Activated CD8-positive, alpha-beta T cell treated with anti-CD3 and anti-CD28 coated beads for 36 hours (primary cell): Measurements from ENCODE around the gene EVC. TPM values are rescaled to one million over a fixed set of nuclear protein-coding genes. Genes with fewer than 3 reads are reported as not detected.

ENCODE experiments used
- ATAC-seq: fragments of 200-7000 bp; cut with Tn5 transposase; one replicate; pipeline ENCODE4 v1.10.0; 2021; ENCODE audit warnings: mild to moderate bottlenecking, moderate library complexity
- CTCF ChIA-PET: fragments of 350-600 bp; sonication (Branson Sonifier 250); formaldehyde crosslinking; loops from one replicate; lab custom pipeline; 2021; ENCODE audit warnings: antibody characterized with exemption; lab: Charles Lee
- POLR2A ChIA-PET: fragments of 350-600 bp; sonication (Branson Sonifier 250); formaldehyde crosslinking; loops from one replicate; lab custom pipeline; 2021; ENCODE audit warnings: antibody characterized with exemption; lab: Charles Lee
- DNase-seq: peaks from one replicate; pipeline ENCODE4 v3.0.0-alpha.2; 2020
- H3K27ac Mint-ChIP-seq: one replicate; pipeline ENCODE4 v1.8.0; 2021; ENCODE audit warnings: mild to moderate bottlenecking, mixed read lengths
- H3K27me3 Mint-ChIP-seq: one replicate; pipeline ENCODE4 v1.8.0; 2021; ENCODE audit warnings: mixed read lengths
- H3K36me3 Mint-ChIP-seq: one replicate; pipeline ENCODE4 v1.8.0; 2021; ENCODE audit warnings: low read depth, mixed read lengths
- H3K4me1 Mint-ChIP-seq: one replicate; pipeline ENCODE4 v1.8.0; 2021; ENCODE audit warnings: low read depth, mixed read lengths
- H3K4me3 Mint-ChIP-seq: one replicate; pipeline ENCODE4 v1.8.0; 2021; ENCODE audit warnings: mild to moderate bottlenecking, moderate library complexity, mixed read lengths
- H3K9me3 Mint-ChIP-seq: one replicate; pipeline ENCODE4 v1.8.0; 2021; ENCODE audit warnings: mixed read lengths
- CTCF ChIP-seq: fragments of 200-600 bp; IDR thresholded peaks from one replicate; pipeline ENCODE4 v1.8.0; 2022; ENCODE audit warnings: antibody characterized with exemption, mild to moderate bottlenecking
- intact Hi-C: fragments of 100-400 bp; cut with micrococcal nuclease; formaldehyde crosslinking; loops from one replicate; pipeline ENCODE4 v1.10.0; 2022
- total RNA-seq, 2 experiments: library from RNA; stranded (reverse); gene quantifications; one replicate each; pipeline ENCODE4 v1.2.3, GENCODE V29; 2021

Gene EVC
- total RNA-seq, 2 experiments from 2014 or later = 2.0 to 2.5 TPM

DNA sequence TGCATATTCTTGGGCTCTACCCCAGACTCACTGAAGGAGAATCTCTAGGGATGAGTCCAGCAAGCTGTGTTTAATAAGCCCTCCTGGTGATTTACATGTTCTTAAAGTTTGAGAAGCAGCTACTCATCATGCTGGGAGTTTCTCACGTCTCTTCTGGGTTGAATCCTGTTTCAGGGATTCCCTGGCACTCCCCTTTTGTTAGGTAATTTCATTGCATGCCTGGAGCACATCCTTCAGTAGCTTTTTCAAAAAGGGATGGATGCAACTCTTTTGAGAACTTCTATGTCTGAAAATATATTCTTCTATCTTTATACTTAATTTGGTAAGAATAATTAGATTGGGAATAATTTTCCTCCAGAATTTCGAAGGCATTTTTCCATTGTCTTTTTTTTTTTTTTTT lies 4.4 kb downstream of the EVC start:
- Mint-ChIP-seq H3K27me3 (peaks cover 18% of the 10 kb centered on the region), H3K27ac (no peak overlapping the region), H3K4me3 (no peak overlapping the region), H3K9me3 (peaks cover 16% of the 10 kb centered on the region), H3K36me3 (no peaks in the 10 kb centered on the region), H3K4me1 (peaks cover 12% of the 10 kb centered on the region)
- no peak for TF ChIP-seq CTCF
- intact Hi-C loops = no loop called here
- CTCF ChIA-PET = no interaction called here
- no peak for DNase-seq
- ATAC-seq = no peak
- POLR2A ChIA-PET = interaction anchor here (0.7 kb wide), 1 partner anchor 1245 kb away, joined by 4 read pairs; no protein-coding TSS in a partner anchor

DNA sequence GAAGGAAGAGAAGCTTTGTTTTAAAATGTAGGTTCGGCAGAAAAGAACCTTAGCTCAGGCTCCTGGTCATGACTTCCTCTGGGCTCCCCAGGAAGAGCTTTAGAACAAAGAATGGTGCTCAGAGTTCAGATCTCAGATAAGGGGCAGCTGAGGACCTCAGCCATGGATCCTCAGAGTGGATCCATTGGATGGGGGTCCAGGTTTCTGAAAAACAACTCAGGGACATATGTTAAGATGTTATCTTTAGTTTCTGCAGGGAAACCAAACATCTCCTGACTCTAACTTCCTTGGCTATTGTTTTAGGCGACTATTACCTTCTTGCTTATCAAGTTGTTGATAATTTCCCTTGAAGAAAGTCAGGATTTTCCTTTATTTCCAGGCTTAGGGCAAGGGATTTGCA lies 5.4 kb downstream of the EVC start:
- ChIA-PET CTCF (no interaction called here), POLR2A (no interaction called here)
- Mint-ChIP-seq H3K4me1 (peaks cover 8% of the 10 kb centered on the region), H3K27ac (no peak overlapping the region), H3K9me3 (peaks cover 16% of the 10 kb centered on the region), H3K27me3 (peaks cover 13% of the 10 kb centered on the region), H3K36me3 (no peaks in the 10 kb centered on the region), H3K4me3 (no peak overlapping the region)
- DNase-seq = no peak
- no peak for TF ChIP-seq CTCF
- no peak for ATAC-seq
- intact Hi-C loops = no loop called here

- no peak overlapping the region for H3K4me3 Mint-ChIP-seq
- intact Hi-C loops = no loop called here
- ChIA-PET POLR2A (no interaction called here), CTCF (no interaction called here)
- peaks cover 16% of the 10 kb centered on the region for H3K9me3 Mint-ChIP-seq
- H3K4me1 Mint-ChIP-seq = peaks cover 2% of the 10 kb centered on the region
- no peak for ATAC-seq
- no peaks in the 10 kb centered on the region for H3K36me3 Mint-ChIP-seq
- no peak for DNase-seq
- peaks cover 4% of the 10 kb centered on the region for H3K27me3 Mint-ChIP-seq
- TF ChIP-seq CTCF = no peak
- no peak overlapping the region for H3K27ac Mint-ChIP-seq
Measured at GRCh38 chr4:5717449-5718158, 6.6 kb downstream of the EVC start.

DNA sequence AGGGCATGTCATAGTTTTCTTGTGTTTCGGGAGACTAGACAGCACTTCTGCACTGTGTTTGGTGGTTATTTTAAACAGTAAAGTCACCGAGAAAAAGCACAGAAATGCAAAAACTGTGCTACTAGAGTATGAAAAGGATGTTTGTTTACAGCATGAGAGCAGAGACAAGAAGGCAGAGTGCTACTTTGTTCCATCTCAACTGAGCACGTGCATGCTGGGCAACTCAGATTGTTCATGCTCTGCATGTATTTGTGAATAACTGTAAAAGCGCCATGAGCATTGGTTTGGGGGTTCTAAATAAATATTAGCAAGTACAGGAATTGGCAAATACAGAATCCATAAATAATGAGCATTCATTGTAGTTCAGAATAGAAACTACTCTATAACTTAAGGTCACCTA lies 7.4 kb downstream of the EVC start:
- no peak overlapping the region for H3K27ac Mint-ChIP-seq
- TF ChIP-seq CTCF = no peak
- ChIA-PET CTCF (no interaction called here), POLR2A (no interaction called here)
- intact Hi-C loops = no loop called here
- H3K36me3 Mint-ChIP-seq = no peaks in the 10 kb centered on the region
- H3K4me3 Mint-ChIP-seq = no peak overlapping the region
- peaks cover 16% of the 10 kb centered on the region for H3K9me3 Mint-ChIP-seq
- H3K27me3 Mint-ChIP-seq = peaks cover 4% of the 10 kb centered on the region
- no peaks in the 10 kb centered on the region for H3K4me1 Mint-ChIP-seq
- DNase-seq (no peak), ATAC-seq (no peak)

DNA sequence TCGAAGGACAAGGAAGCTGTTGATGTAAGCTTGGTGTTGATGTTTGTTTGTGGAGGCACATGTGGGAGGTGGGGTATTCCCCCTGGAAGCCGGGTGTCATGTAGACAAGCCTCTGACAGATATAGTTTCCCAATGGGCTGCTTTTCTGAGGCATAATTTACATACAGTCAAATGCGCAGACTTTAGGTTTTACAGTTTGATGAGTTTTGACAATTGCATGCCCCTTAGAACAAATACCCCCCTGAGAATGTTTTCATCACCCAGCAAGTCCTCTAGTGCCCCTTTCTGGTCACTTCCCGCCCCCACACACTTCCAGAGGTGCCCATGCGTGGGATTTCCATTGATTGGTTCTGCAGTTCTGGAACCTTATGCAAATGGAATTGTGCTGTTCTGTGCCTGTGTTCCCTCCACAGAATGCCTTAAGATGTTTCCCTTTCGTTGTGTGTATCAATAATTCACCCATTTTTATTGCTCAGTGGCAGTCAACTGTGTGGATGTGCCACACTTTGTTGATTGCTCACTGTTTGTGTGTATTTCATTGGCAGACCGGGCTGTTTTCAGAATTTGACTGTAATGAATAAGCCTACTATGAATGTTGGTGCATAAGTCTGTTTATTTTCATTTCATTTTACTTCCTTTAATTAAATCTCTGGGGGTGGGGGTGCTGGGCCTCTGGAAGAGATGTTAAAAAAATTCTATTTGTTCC lies 8.5 kb downstream of the EVC start:
- ChIA-PET CTCF (no interaction called here), POLR2A (no interaction called here)
- Mint-ChIP-seq H3K4me1 (no peaks in the 10 kb centered on the region), H3K27me3 (peaks cover 2% of the 10 kb centered on the region), H3K27ac (no peak overlapping the region), H3K36me3 (no peaks in the 10 kb centered on the region), H3K9me3 (peaks cover 9% of the 10 kb centered on the region), H3K4me3 (no peak overlapping the region)
- ATAC-seq (no peak), DNase-seq (no peak)
- intact Hi-C loops = no loop called here
- no peak for TF ChIP-seq CTCF
